Breast epithelium (tissue), 3 donors: Measurements from ENCODE around the gene TBXAS1.

ENCODE experiments used
- CTCF ChIP-seq, 3 donors: fragments of 450-650 bp; IDR thresholded peaks; one replicate each; pipeline ENCODE4 v1.5.1; 2016 to 2017; ENCODE audit warnings: antibody characterized with exemption in 3 of 3, mild to moderate bottlenecking in 3 of 3, moderate library complexity in 3 of 3
- POLR2A ChIP-seq: fragments of 450-650 bp; IDR thresholded peaks from one replicate; pipeline ENCODE4 v1.6.1; 2016; ENCODE audit warnings: antibody characterized with exemption, mild to moderate bottlenecking, moderate library complexity

- TF ChIP-seq CTCF (IDR thresholded peaks at IDR 0.05): no peak
- TF ChIP-seq POLR2A: no peak
These were observed 176.3 kb downstream of the TBXAS1 start for GRCh38 chr7:140005341-140005740.
